Stomach (tissue), 4 donors: ENCODE measurements around the gene CST5.

Experiments
- CTCF ChIP-seq, 7 experiments: fragments of 450-650 bp in 4 of 7; fragments of 200-600 bp in 3 of 7; sonication (generic) in 3 of 7; IDR thresholded peaks; one replicate each; pipeline ENCODE4 v1.5.1; 2016 to 2019; ENCODE audit warnings: antibody characterized with exemption in 7 of 7, control low read depth in 2 of 7, mild to moderate bottlenecking in 1 of 7
- EP300 ChIP-seq: sonication (generic); formaldehyde crosslinking; IDR thresholded peaks from one replicate; pipeline ENCODE4 v1.6.1; 2017; ENCODE audit warnings: antibody characterized with exemption

- no peak for TF ChIP-seq CTCF (IDR thresholded peaks at IDR 0.05)
- no peak for TF ChIP-seq EP300
Observed at GRCh38 chr20:23874747-23875146, 4.8 kb downstream of the CST5 start.
